Body of pancreas (tissue), 4 donors: Measurements from ENCODE around the gene STK25.

Source experiments
- POLR2A ChIP-seq, 3 donors: fragments of 450-650 bp; IDR thresholded peaks; one replicate each; pipeline ENCODE4 v1.6.1; 2016; ENCODE audit warnings: antibody characterized with exemption in 3 of 3, mild to moderate bottlenecking in 2 of 3
- TF ChIP-seq, protein P1 (sequence below), 7 experiments: fragments of 450-650 bp in 4 of 7; fragments of 200-600 bp in 3 of 7; sonication (generic) in 3 of 7; IDR thresholded peaks; one replicate each; pipeline ENCODE4 v1.5.1; 2016 to 2019; ENCODE audit warnings: antibody characterized with exemption in 7 of 7

DNA sequence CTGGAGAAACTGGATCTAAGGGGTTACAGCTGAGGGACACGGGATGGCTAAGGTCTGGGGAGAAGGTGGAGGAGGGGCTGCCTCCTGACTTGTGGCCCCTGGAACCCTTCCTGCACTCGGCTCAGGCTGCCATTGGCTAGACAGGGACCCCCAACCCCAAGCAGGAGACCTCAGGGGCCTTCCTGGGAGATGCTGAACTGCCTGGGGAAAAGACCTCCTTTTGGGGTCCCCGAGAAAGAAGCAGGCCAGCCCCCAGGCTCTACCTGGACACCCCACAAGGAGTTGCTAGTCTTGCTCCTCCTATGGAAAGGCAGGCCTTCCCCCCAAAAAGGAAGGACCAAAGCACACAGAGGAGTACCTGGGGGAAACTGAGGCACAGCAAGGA is 40.1 kb upstream of the STK25 start:
- TF ChIP-seq, protein P1, sequence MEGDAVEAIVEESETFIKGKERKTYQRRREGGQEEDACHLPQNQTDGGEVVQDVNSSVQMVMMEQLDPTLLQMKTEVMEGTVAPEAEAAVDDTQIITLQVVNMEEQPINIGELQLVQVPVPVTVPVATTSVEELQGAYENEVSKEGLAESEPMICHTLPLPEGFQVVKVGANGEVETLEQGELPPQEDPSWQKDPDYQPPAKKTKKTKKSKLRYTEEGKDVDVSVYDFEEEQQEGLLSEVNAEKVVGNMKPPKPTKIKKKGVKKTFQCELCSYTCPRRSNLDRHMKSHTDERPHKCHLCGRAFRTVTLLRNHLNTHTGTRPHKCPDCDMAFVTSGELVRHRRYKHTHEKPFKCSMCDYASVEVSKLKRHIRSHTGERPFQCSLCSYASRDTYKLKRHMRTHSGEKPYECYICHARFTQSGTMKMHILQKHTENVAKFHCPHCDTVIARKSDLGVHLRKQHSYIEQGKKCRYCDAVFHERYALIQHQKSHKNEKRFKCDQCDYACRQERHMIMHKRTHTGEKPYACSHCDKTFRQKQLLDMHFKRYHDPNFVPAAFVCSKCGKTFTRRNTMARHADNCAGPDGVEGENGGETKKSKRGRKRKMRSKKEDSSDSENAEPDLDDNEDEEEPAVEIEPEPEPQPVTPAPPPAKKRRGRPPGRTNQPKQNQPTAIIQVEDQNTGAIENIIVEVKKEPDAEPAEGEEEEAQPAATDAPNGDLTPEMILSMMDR (IDR thresholded peaks at IDR 0.05), result no peak
- TF ChIP-seq POLR2A (IDR thresholded peaks at IDR 0.05), result no peak
